ENCODE measurements around the gene FALEC. TPM values are rescaled to one million over a fixed set of nuclear protein-coding genes. Genes with fewer than 3 reads are reported as not detected.
A peak's percentile ranks its signal among the peaks of the same experiment; 100 is the strongest.

Gene FALEC
- total RNA-seq, result not detected in 2 replicates

DNA sequence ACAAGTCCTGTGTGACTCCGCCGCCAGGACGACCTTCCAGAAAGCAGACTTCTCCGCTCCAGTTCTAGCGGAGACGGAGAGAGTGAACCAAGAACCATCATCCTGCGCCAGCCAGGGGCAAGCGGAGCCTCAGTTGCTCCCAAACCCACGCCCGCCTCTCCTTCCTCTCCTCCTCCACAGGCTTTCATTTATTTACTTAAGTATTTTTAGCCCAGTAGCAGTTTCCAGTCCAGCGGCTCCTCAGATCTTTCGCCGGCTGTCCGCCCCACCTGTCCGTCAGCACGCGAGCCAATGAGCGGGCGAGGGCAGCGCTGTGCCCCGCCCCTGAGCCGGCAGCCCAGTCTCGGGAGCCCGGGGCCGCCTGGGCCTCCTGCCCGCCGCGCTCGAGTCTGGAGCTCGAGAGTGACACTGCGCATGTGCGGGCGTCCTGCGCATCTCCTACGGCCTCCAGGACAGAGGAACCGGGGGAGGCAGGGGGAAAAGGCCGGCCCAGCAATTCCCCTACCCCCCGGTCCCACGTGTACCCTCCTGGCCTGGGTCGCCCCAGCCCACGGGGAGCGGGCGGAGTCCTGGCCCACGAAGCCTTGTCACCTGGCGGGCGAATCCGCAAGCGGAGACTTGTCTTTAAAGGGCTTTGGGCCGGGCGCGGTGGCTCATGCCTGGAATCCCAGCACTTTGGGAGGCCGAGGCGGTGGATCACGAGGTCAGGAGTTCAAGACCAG is at the start of gene FALEC:
FALEC (plus strand) TSS at position 425 of the 722 bp plus-strand sequence.
- H3K36me3 ChIP-seq (ENCODE audit: control insufficient read depth, insufficient read depth, low read length), result no peaks in the 10 kb centered on the region
- H3K27me3 ChIP-seq (ENCODE audit: control insufficient read depth, insufficient read depth, low read length), result no peaks in the 10 kb centered on the region
- peak; percentile 90 for DNase-seq (ENCODE audit: low read depth)
- FAIRE-seq, result no peak
- TF ChIP-seq, protein P1, sequence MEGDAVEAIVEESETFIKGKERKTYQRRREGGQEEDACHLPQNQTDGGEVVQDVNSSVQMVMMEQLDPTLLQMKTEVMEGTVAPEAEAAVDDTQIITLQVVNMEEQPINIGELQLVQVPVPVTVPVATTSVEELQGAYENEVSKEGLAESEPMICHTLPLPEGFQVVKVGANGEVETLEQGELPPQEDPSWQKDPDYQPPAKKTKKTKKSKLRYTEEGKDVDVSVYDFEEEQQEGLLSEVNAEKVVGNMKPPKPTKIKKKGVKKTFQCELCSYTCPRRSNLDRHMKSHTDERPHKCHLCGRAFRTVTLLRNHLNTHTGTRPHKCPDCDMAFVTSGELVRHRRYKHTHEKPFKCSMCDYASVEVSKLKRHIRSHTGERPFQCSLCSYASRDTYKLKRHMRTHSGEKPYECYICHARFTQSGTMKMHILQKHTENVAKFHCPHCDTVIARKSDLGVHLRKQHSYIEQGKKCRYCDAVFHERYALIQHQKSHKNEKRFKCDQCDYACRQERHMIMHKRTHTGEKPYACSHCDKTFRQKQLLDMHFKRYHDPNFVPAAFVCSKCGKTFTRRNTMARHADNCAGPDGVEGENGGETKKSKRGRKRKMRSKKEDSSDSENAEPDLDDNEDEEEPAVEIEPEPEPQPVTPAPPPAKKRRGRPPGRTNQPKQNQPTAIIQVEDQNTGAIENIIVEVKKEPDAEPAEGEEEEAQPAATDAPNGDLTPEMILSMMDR (IDR thresholded peaks at IDR 0.05; ENCODE audit: insufficient read depth, low read length, severe bottlenecking), result no peak
- peak within 1 kb of the TSS; percentile 52 for H3K4me3 ChIP-seq (ENCODE audit: low read depth, low read length)

GRCh38 chr1:150466964-150467363 is 48.6 kb upstream of the FALEC start:
- DNase-seq (ENCODE audit: low read depth), result no peak
- Histone ChIP-seq H3K4me3 (ENCODE audit: low read depth, low read length) (no peak overlapping the region), H3K36me3 (ENCODE audit: control insufficient read depth, insufficient read depth, low read length) (peaks cover 11% of the 10 kb centered on the region), H3K27me3 (ENCODE audit: control insufficient read depth, insufficient read depth, low read length) (no peaks in the 10 kb centered on the region)
- no peak for FAIRE-seq
- TF ChIP-seq, protein P1 (IDR thresholded peaks at IDR 0.05; ENCODE audit: insufficient read depth, low read length, severe bottlenecking), result no peak

- no peaks in the 10 kb centered on the region for H3K27me3 ChIP-seq (ENCODE audit: control insufficient read depth, insufficient read depth, low read length)
- H3K36me3 ChIP-seq (ENCODE audit: control insufficient read depth, insufficient read depth, low read length), result peaks cover 17% of the 10 kb centered on the region
- TF ChIP-seq, protein P1 (IDR thresholded peaks at IDR 0.05; ENCODE audit: insufficient read depth, low read length, severe bottlenecking), result no peak
- FAIRE-seq (no peak), DNase-seq (ENCODE audit: low read depth) (peak; percentile 35)
- H3K4me3 ChIP-seq (ENCODE audit: low read depth, low read length), result no peak overlapping the region
Measured at GRCh38 chr1:150469291-150469690, 46.3 kb upstream of the FALEC start.

GRCh38 chr1:150472601-150473200 is 42.9 kb upstream of the FALEC start:
- no peak for FAIRE-seq
- H3K27me3 ChIP-seq (ENCODE audit: control insufficient read depth, insufficient read depth, low read length), result no peaks in the 10 kb centered on the region
- peaks cover 16% of the 10 kb centered on the region for H3K36me3 ChIP-seq (ENCODE audit: control insufficient read depth, insufficient read depth, low read length)
- H3K4me3 ChIP-seq (ENCODE audit: low read depth, low read length), result no peak overlapping the region
- no peak for DNase-seq (ENCODE audit: low read depth)
- TF ChIP-seq, protein P1 (IDR thresholded peaks at IDR 0.05; ENCODE audit: insufficient read depth, low read length, severe bottlenecking), result no peak

DNA sequence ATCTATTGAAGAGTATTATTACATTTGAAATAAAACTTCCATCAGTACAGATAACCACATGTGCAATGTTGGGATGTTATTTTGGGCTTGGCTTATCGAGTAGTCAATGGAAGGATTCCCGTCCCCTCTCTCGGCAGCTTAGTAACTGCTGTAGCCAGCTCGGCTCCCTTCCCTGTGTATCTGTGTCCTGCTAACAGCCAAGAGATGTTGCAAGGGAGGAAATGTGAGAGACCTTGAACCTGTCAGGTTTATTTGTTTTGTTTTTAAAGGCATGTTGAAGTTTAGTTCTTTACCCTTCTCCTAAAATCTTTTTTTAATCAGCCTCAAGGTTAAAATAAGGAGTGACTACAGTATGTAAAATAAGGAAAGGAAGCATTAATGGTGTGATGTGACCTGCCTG is 41.9 kb upstream of the FALEC start:
- TF ChIP-seq, protein P1 (IDR thresholded peaks at IDR 0.05; ENCODE audit: insufficient read depth, low read length, severe bottlenecking), result no peak
- no peak for DNase-seq (ENCODE audit: low read depth)
- peaks cover 16% of the 10 kb centered on the region for H3K36me3 ChIP-seq (ENCODE audit: control insufficient read depth, insufficient read depth, low read length)
- H3K27me3 ChIP-seq (ENCODE audit: control insufficient read depth, insufficient read depth, low read length), result no peaks in the 10 kb centered on the region
- no peak overlapping the region for H3K4me3 ChIP-seq (ENCODE audit: low read depth, low read length)
- FAIRE-seq, result no peak

All from bronchial epithelial cell (primary cell).